Mesothelial cell of epicardium (in vitro differentiated cells): Measurements from ENCODE around the gene CFAP52. TPM values are rescaled to one million over a fixed set of nuclear protein-coding genes. Genes with fewer than 3 reads are reported as not detected.

Experiments
- DNase-seq, 2 experiments: peaks; one replicate each; pipeline ENCODE4 v3.0.0; 2021; ENCODE audit warnings: low spot score in 2 of 2; ENCODE audit not compliant: unreplicated experiment in 2 of 2
- H3K27ac Mint-ChIP-seq: 2 replicates; pipeline ENCODE4 v1.8.0; 2021; ENCODE audit warnings: mixed read lengths
- H3K27me3 Mint-ChIP-seq: 2 replicates; pipeline ENCODE4 v1.8.0; 2021; ENCODE audit warnings: low read depth, mixed read lengths
- H3K36me3 Mint-ChIP-seq: 2 replicates; pipeline ENCODE4 v1.8.0; 2021; ENCODE audit warnings: mixed read lengths
- H3K4me1 Mint-ChIP-seq: 2 replicates; pipeline ENCODE4 v1.8.0; 2021; ENCODE audit warnings: mixed read lengths
- H3K4me3 Mint-ChIP-seq: 2 replicates; pipeline ENCODE4 v1.8.0; 2021; ENCODE audit warnings: mild to moderate bottlenecking, moderate library complexity, mixed read lengths
- H3K9me3 Mint-ChIP-seq: 2 replicates; pipeline ENCODE4 v1.8.0; 2021; ENCODE audit warnings: mixed read lengths
- CTCF ChIP-seq: fragments of 200-600 bp; sonication (generic); IDR thresholded peaks from one replicate; pipeline ENCODE4 v1.5.0; 2021; ENCODE audit warnings: antibody characterized with exemption; ENCODE audit not compliant: unreplicated experiment
- total RNA-seq: library from RNA; stranded (reverse); gene quantifications from 3 replicates; pipeline ENCODE4 v1.2.1, GENCODE V29; 2021

The CFAP52 gene
- total RNA-seq, 1 donor from 2014 or later: not detected

DNA sequence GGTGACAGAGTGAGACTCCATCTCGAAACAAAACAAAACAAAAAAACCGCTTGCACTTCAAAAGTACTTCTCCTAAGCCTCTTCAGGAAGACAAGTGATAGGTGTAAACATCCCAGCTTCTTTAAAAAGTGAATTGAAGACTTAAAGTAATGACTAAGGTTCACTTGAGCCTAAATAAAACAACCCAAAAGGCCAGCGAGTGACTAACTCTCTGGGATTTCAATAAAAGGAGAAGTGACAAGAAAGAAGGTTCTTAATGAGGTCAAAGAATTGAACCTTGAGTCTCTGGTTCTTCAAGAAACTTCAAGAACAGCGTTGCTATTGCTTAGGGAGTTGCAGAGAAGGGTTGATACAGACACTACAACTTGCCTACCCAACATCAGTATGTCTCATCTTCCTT lies 43.0 kb upstream of the CFAP52 start:
- no peaks in the 10 kb centered on the region for H3K27me3 Mint-ChIP-seq
- TF ChIP-seq CTCF: no peak
- H3K9me3 Mint-ChIP-seq: no peaks in the 10 kb centered on the region
- no peak overlapping the region for H3K27ac Mint-ChIP-seq
- H3K36me3 Mint-ChIP-seq: no peaks in the 10 kb centered on the region
- no peak overlapping the region for H3K4me3 Mint-ChIP-seq
- H3K4me1 Mint-ChIP-seq: peaks cover 4% of the 10 kb centered on the region
- DNase-seq: no peak

DNA sequence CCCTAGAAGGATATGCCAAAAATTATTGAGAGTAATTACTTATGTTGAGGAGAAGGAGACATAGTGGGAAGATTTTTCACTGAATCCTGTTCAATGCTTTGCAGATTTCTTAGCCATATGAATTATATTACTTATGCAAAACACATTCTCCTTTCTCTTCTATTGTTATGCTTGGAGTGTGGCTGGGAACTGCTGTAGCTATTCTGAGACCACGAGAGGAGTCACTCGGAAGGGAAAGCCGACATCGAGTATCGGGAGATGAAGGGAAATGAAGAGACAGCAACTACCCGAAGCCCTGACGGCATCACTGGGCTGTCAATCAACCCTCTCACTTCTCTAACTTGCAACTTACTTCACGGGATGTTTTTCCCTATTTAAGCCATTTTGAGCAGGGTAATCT lies 40.4 kb upstream of the CFAP52 start:
- H3K4me3 Mint-ChIP-seq: no peak overlapping the region
- DNase-seq: no peak
- no peak for TF ChIP-seq CTCF
- peaks cover 10% of the 10 kb centered on the region for H3K36me3 Mint-ChIP-seq
- no peaks in the 10 kb centered on the region for H3K27me3 Mint-ChIP-seq
- H3K4me1 Mint-ChIP-seq: peaks cover 3% of the 10 kb centered on the region
- no peaks in the 10 kb centered on the region for H3K9me3 Mint-ChIP-seq
- H3K27ac Mint-ChIP-seq: no peak overlapping the region

GRCh38 chr17:9537177-9537776 lies 39.2 kb upstream of the CFAP52 start:
- Mint-ChIP-seq H3K9me3 (no peaks in the 10 kb centered on the region), H3K4me1 (no peaks in the 10 kb centered on the region), H3K36me3 (peaks cover 11% of the 10 kb centered on the region), H3K27ac (no peak overlapping the region), H3K4me3 (no peak overlapping the region), H3K27me3 (no peaks in the 10 kb centered on the region)
- DNase-seq: no peak
- TF ChIP-seq CTCF: no peak

DNA sequence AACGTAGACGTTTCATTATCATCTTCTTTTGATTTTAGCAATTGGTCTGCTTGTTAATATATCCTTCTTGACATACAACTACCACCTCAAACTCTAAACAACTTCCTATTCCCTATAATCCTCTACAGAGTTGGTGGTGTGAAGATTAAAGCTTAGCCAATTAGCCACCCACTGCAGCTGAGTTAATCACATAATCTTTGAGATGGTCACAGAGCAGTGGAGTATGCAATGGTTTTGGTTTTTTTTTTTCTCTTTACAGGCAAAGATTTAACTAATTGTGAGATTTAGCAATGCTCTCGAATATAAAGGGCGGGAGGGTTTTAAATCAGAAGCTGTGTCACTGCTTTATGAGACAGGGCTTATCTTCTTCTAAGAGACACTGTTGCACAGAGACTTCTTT lies 37.8 kb upstream of the CFAP52 start:
- H3K27me3 Mint-ChIP-seq: no peaks in the 10 kb centered on the region
- H3K4me1 Mint-ChIP-seq: no peaks in the 10 kb centered on the region
- H3K9me3 Mint-ChIP-seq: no peaks in the 10 kb centered on the region
- H3K36me3 Mint-ChIP-seq: peaks cover 11% of the 10 kb centered on the region
- H3K4me3 Mint-ChIP-seq: no peak overlapping the region
- no peak overlapping the region for H3K27ac Mint-ChIP-seq
- TF ChIP-seq CTCF: no peak
- no peak for DNase-seq

DNA sequence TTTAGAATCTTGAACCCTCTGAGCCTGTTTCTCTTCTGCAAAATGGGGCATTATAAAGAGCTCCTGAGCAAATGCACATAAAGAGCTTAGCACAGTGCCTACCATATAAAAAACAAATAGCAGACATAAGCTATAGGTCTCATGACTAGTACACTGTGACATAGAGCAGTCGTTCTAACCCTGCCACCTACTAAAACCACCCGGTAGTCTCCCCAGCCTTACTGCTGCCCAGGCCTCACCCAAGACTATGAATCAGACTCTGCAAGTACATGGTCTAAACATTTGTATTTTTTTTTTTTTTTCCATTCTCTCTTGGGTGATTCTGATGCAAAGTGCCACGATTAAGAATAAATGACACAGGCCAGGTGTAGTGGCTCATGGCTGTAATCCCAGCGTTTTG lies 34.7 kb upstream of the CFAP52 start:
- no peak for TF ChIP-seq CTCF
- Mint-ChIP-seq H3K4me1 (no peaks in the 10 kb centered on the region), H3K9me3 (no peaks in the 10 kb centered on the region), H3K27ac (no peak overlapping the region), H3K27me3 (no peaks in the 10 kb centered on the region), H3K4me3 (no peak overlapping the region), H3K36me3 (peaks cover 11% of the 10 kb centered on the region)
- DNase-seq: no peak

DNA sequence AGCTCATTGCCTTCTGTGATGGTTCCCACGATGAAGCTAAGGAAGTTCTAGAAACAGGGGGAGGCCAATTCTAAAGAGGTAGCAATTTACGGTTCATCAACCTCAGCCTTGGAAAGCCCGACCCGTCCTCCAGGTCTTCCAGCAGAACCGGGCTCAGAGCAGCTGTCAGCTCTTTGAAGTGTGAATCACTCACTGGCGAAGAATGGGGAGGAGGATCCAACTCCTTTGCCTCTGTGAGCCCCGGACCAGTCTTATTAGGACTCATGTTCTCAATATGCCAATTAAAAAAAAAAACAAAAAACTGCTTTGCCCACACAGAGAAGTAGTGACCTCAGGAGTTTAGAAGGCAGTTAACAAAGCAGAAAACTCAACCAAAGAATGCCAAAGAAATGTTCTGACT lies 32.2 kb upstream of the CFAP52 start:
- Mint-ChIP-seq H3K4me3 (no peak overlapping the region), H3K4me1 (no peaks in the 10 kb centered on the region), H3K27me3 (no peaks in the 10 kb centered on the region), H3K9me3 (no peaks in the 10 kb centered on the region), H3K27ac (no peak overlapping the region), H3K36me3 (peaks cover 11% of the 10 kb centered on the region)
- no peak for TF ChIP-seq CTCF
- DNase-seq: no peak
